ENCODE results near the gene JKAMP. TPM values are rescaled to one million over a fixed set of nuclear protein-coding genes. Genes with fewer than 3 reads are reported as not detected.

JKAMP gene
- total RNA-seq, 1 experiment from 2014 or later, result 149 TPM

GRCh38 chr14:59465316-59466135, 18.8 kb upstream of the JKAMP start, which contains the start of gene GPR135:
Gene GPR135, minus strand, starts transcription at chr14:59465380. Its CDS starts 154 bp downstream, at chr14:59465226.
- H3K79me2 ChIP-seq (ENCODE audit: low read length), result peaks cover 16% of the 10 kb centered on the region
- peaks cover 21% of the 10 kb centered on the region for H3K4me1 ChIP-seq (ENCODE audit: low read length)
- H2AFZ ChIP-seq (ENCODE audit: low read length), result peak within 1 kb of the TSS; percentile 64
- H3K9ac ChIP-seq (ENCODE audit: low read length), result peak within 1 kb of the TSS; percentile 77
- H3K4me3 ChIP-seq (ENCODE audit: low read length), result peak within 1 kb of the TSS; percentile 81
- peak within 1 kb of the TSS; percentile 91 for H3K4me2 ChIP-seq (ENCODE audit: low read depth, low read length, poor library complexity, severe bottlenecking)
- no peaks in the 10 kb centered on the region for H3K9me2 ChIP-seq (replicated peaks; ENCODE audit: insufficient read depth, low read length)
- H3K36me3 ChIP-seq (ENCODE audit: insufficient read depth, low read length), result peaks cover 26% of the 10 kb centered on the region; the same call in 1 of the 2 replicates
- DNase-seq, result peak; percentile 86
- no peaks in the 10 kb centered on the region for H3K27me3 ChIP-seq (ENCODE audit: low read length)
- H3K27ac ChIP-seq (ENCODE audit: low read length), result peak within 1 kb of the TSS; percentile 44
- H4K20me1 ChIP-seq (ENCODE audit: insufficient read depth, low read depth, low read length), result no peaks in the 10 kb centered on the region
- no peaks in the 10 kb centered on the region for H3K9me3 ChIP-seq (ENCODE audit: low read length)

- no peaks in the 10 kb centered on the region for H3K27me3 ChIP-seq (ENCODE audit: low read length)
- no peak overlapping the region for H3K27ac ChIP-seq (ENCODE audit: low read length)
- no peak overlapping the region for H3K4me3 ChIP-seq (ENCODE audit: low read length)
- no peaks in the 10 kb centered on the region for H3K9me3 ChIP-seq (ENCODE audit: low read length)
- no peaks in the 10 kb centered on the region for H4K20me1 ChIP-seq (ENCODE audit: insufficient read depth, low read depth, low read length)
- DNase-seq, result no peak
- H3K4me1 ChIP-seq (ENCODE audit: low read length), result 0 out of 2 replicates have a peak, but pooled peaks cover 2% of the 10 kb centered on the region
- no peak overlapping the region for H2AFZ ChIP-seq (ENCODE audit: low read length)
- no peak overlapping the region for H3K4me2 ChIP-seq (ENCODE audit: low read depth, low read length, poor library complexity, severe bottlenecking)
- no peaks in the 10 kb centered on the region for H3K9me2 ChIP-seq (replicated peaks; ENCODE audit: insufficient read depth, low read length)
- peaks cover 43% of the 10 kb centered on the region for H3K79me2 ChIP-seq (ENCODE audit: low read length)
- H3K9ac ChIP-seq (ENCODE audit: low read length), result no peak overlapping the region
- H3K36me3 ChIP-seq (ENCODE audit: insufficient read depth, low read length), result peaks cover 85% of the 10 kb centered on the region
Observed at GRCh38 chr14:59474172-59474571, 10.1 kb upstream of the JKAMP start.

GRCh38 chr14:59475709-59476108, 8.6 kb upstream of the JKAMP start:
- no peak overlapping the region for H3K4me2 ChIP-seq (ENCODE audit: low read depth, low read length, poor library complexity, severe bottlenecking)

GRCh38 chr14:59478540-59478939, 5.8 kb upstream of the JKAMP start:
- H3K9ac ChIP-seq (ENCODE audit: low read length), result no peak overlapping the region
- H3K4me2 ChIP-seq (ENCODE audit: low read depth, low read length, poor library complexity, severe bottlenecking), result no peak overlapping the region
- H3K4me3 ChIP-seq (ENCODE audit: low read length), result no peak overlapping the region
- H3K36me3 ChIP-seq (ENCODE audit: insufficient read depth, low read length), result peaks cover 52% of the 10 kb centered on the region
- no peak for DNase-seq
- peaks cover 5% of the 10 kb centered on the region; the same call in 1 of the 2 replicates for H4K20me1 ChIP-seq (ENCODE audit: insufficient read depth, low read depth, low read length)
- no peaks in the 10 kb centered on the region for H3K9me2 ChIP-seq (replicated peaks; ENCODE audit: insufficient read depth, low read length)
- peaks cover 83% of the 10 kb centered on the region for H3K79me2 ChIP-seq (ENCODE audit: low read length)
- no peaks in the 10 kb centered on the region for H3K27me3 ChIP-seq (ENCODE audit: low read length)
- H3K27ac ChIP-seq (ENCODE audit: low read length), result no peak overlapping the region
- no peaks in the 10 kb centered on the region for H3K9me3 ChIP-seq (ENCODE audit: low read length)
- no peak overlapping the region for H2AFZ ChIP-seq (ENCODE audit: low read length)
- peaks cover 37% of the 10 kb centered on the region for H3K4me1 ChIP-seq (ENCODE audit: low read length)

More at GRCh38 chr14:59475709-59476108, 8.6 kb upstream of the JKAMP start:
- H3K4me3 ChIP-seq (ENCODE audit: low read length), result no peak overlapping the region
- DNase-seq, result no peak
- H3K36me3 ChIP-seq (ENCODE audit: insufficient read depth, low read length), result peaks cover 78% of the 10 kb centered on the region
- no peaks in the 10 kb centered on the region for H3K9me2 ChIP-seq (replicated peaks; ENCODE audit: insufficient read depth, low read length)
- no peak overlapping the region for H3K9ac ChIP-seq (ENCODE audit: low read length)
- no peak overlapping the region for H2AFZ ChIP-seq (ENCODE audit: low read length)
- H4K20me1 ChIP-seq (ENCODE audit: insufficient read depth, low read depth, low read length), result no peaks in the 10 kb centered on the region
- H3K27ac ChIP-seq (ENCODE audit: low read length), result no peak overlapping the region
- no peaks in the 10 kb centered on the region for H3K27me3 ChIP-seq (ENCODE audit: low read length)
- H3K4me1 ChIP-seq (ENCODE audit: low read length), result peaks cover 10% of the 10 kb centered on the region
- H3K79me2 ChIP-seq (ENCODE audit: low read length), result peaks cover 57% of the 10 kb centered on the region
- no peaks in the 10 kb centered on the region for H3K9me3 ChIP-seq (ENCODE audit: low read length)

GRCh38 chr14:59480166-59480565, 4.2 kb upstream of the JKAMP start:
- H3K9me3 ChIP-seq (ENCODE audit: low read length), result no peaks in the 10 kb centered on the region
- H3K9ac ChIP-seq (ENCODE audit: low read length), result no peak overlapping the region
- peak overlapping the region; percentile 88 for H3K4me2 ChIP-seq (ENCODE audit: low read depth, low read length, poor library complexity, severe bottlenecking)
- H3K79me2 ChIP-seq (ENCODE audit: low read length), result peaks cover 89% of the 10 kb centered on the region
- H3K4me3 ChIP-seq (ENCODE audit: low read length), result no peak overlapping the region
- H4K20me1 ChIP-seq (ENCODE audit: insufficient read depth, low read depth, low read length), result peaks cover 5% of the 10 kb centered on the region; the same call in 1 of the 2 replicates
- no peak overlapping the region for H3K27ac ChIP-seq (ENCODE audit: low read length)
- no peaks in the 10 kb centered on the region for H3K9me2 ChIP-seq (replicated peaks; ENCODE audit: insufficient read depth, low read length)
- H3K27me3 ChIP-seq (ENCODE audit: low read length), result no peaks in the 10 kb centered on the region
- DNase-seq, result no peak
- H3K36me3 ChIP-seq (ENCODE audit: insufficient read depth, low read length), result peaks cover 37% of the 10 kb centered on the region
- H3K4me1 ChIP-seq (ENCODE audit: low read length), result peaks cover 37% of the 10 kb centered on the region
- no peak overlapping the region for H2AFZ ChIP-seq (ENCODE audit: low read length)

- H3K4me3 ChIP-seq (ENCODE audit: low read length), result peak overlapping the region; percentile 80
- H3K9me2 ChIP-seq (replicated peaks; ENCODE audit: insufficient read depth, low read length), result no peaks in the 10 kb centered on the region
- H4K20me1 ChIP-seq (ENCODE audit: insufficient read depth, low read depth, low read length), result peaks cover 5% of the 10 kb centered on the region; the same call in 1 of the 2 replicates
- H3K27ac ChIP-seq (ENCODE audit: low read length), result no peak overlapping the region
- H2AFZ ChIP-seq (ENCODE audit: low read length), result no peak overlapping the region
- H3K9ac ChIP-seq (ENCODE audit: low read length), result 0 out of 2 replicates have a peak overlapping the region, but pooled peaks have one; percentile 3
- peaks cover 25% of the 10 kb centered on the region for H3K36me3 ChIP-seq (ENCODE audit: insufficient read depth, low read length)
- H3K27me3 ChIP-seq (ENCODE audit: low read length), result no peaks in the 10 kb centered on the region
- no peaks in the 10 kb centered on the region for H3K9me3 ChIP-seq (ENCODE audit: low read length)
- H3K4me2 ChIP-seq (ENCODE audit: low read depth, low read length, poor library complexity, severe bottlenecking), result peak overlapping the region; percentile 88
- peaks cover 49% of the 10 kb centered on the region for H3K4me1 ChIP-seq (ENCODE audit: low read length)
- H3K79me2 ChIP-seq (ENCODE audit: low read length), result peaks cover 94% of the 10 kb centered on the region
- no peak for DNase-seq
Observed at GRCh38 chr14:59481407-59481806, 2.9 kb upstream of the JKAMP start.

- peaks cover 21% of the 10 kb centered on the region for H3K36me3 ChIP-seq (ENCODE audit: insufficient read depth, low read length)
- H2AFZ ChIP-seq (ENCODE audit: low read length), result no peak overlapping the region
- peaks cover 94% of the 10 kb centered on the region for H3K79me2 ChIP-seq (ENCODE audit: low read length)
- H4K20me1 ChIP-seq (ENCODE audit: insufficient read depth, low read depth, low read length), result peaks cover 5% of the 10 kb centered on the region; the same call in 1 of the 2 replicates
- no peaks in the 10 kb centered on the region for H3K27me3 ChIP-seq (ENCODE audit: low read length)
- H3K9ac ChIP-seq (ENCODE audit: low read length), result peak overlapping the region; percentile 95
- peaks cover 51% of the 10 kb centered on the region for H3K4me1 ChIP-seq (ENCODE audit: low read length)
- no peak for DNase-seq
- H3K9me3 ChIP-seq (ENCODE audit: low read length), result no peaks in the 10 kb centered on the region
- H3K9me2 ChIP-seq (replicated peaks; ENCODE audit: insufficient read depth, low read length), result no peaks in the 10 kb centered on the region
- peak overlapping the region; percentile 80 for H3K4me3 ChIP-seq (ENCODE audit: low read length)
- peak overlapping the region; percentile 88 for H3K4me2 ChIP-seq (ENCODE audit: low read depth, low read length, poor library complexity, severe bottlenecking)
- H3K27ac ChIP-seq (ENCODE audit: low read length), result no peak overlapping the region
Observed at GRCh38 chr14:59481871-59482540, 2.3 kb upstream of the JKAMP start.

Data from Karpas-422 (cell line).